ENCODE measurements around the gene IQSEC2.

- TF ChIP-seq CTCF (IDR thresholded peaks at IDR 0.05) (no peak), POLR2A (IDR thresholded peaks at IDR 0.05) (no peak)
Measured at GRCh38 chrX:53253293-53254020, 27.9 kb downstream of the IQSEC2 start.
